ENCODE data around the gene ACAN.

ACAN gene

DNA sequence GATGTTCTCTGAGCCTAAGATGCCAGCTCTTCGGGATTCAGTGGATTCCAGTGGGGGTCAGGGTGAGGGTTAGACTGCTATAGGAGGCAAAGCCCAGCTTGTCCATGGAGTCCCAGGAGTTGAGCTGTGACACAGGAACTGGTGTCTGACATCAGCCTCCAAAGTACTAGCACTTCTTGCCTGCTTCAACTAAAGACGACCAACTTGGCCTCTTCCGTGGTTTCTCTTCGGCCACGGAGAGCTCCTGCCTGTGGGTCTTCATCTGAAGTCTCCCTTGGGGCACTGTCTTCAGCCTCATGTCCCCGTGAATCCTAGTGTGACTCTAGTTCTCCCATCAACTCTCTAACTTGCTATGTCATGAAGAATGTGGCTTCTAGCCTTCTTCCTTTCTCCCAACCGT is 12.8 kb upstream of the ACAN start:
- H3K9me3 Mint-ChIP-seq, result peaks cover 3% of the 10 kb centered on the region
- no peaks in the 10 kb centered on the region for H3K4me1 Mint-ChIP-seq
- no peak overlapping the region for H3K27ac Mint-ChIP-seq
- peaks cover 20% of the 10 kb centered on the region for H3K27me3 Mint-ChIP-seq
- H3K36me3 Mint-ChIP-seq, result no peaks in the 10 kb centered on the region
- DNase-seq (ENCODE audit: low spot score in 2 of 2) (no peak), ATAC-seq (ENCODE audit: low read depth) (no peak)
- no peak overlapping the region for H3K4me3 Mint-ChIP-seq

DNA sequence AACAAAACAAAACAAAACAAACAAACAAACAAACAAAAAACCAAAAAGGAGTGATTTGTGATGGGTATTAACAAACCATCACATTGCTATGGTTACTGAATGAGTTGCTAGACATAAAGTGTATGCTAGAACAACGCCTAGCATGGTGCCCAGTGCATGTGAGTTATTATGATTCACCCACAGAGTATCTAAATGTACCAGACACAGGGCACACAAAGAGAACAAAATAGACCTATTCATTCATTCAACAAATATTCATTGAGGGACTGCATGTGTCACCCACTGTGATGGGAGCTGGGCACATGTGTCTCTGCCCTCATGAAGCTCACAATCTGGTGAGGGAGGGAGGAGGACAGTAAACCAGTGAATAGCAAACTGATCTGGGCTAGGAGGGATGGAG is 11.6 kb upstream of the ACAN start:
- peaks cover 3% of the 10 kb centered on the region for H3K9me3 Mint-ChIP-seq
- H3K27ac Mint-ChIP-seq, result no peak overlapping the region
- no peaks in the 10 kb centered on the region for H3K4me1 Mint-ChIP-seq
- DNase-seq (ENCODE audit: low spot score in 2 of 2), result no peak
- peaks cover 27% of the 10 kb centered on the region for H3K27me3 Mint-ChIP-seq
- H3K4me3 Mint-ChIP-seq, result no peak overlapping the region
- H3K36me3 Mint-ChIP-seq, result no peaks in the 10 kb centered on the region
- no peak for ATAC-seq (ENCODE audit: low read depth)

DNA sequence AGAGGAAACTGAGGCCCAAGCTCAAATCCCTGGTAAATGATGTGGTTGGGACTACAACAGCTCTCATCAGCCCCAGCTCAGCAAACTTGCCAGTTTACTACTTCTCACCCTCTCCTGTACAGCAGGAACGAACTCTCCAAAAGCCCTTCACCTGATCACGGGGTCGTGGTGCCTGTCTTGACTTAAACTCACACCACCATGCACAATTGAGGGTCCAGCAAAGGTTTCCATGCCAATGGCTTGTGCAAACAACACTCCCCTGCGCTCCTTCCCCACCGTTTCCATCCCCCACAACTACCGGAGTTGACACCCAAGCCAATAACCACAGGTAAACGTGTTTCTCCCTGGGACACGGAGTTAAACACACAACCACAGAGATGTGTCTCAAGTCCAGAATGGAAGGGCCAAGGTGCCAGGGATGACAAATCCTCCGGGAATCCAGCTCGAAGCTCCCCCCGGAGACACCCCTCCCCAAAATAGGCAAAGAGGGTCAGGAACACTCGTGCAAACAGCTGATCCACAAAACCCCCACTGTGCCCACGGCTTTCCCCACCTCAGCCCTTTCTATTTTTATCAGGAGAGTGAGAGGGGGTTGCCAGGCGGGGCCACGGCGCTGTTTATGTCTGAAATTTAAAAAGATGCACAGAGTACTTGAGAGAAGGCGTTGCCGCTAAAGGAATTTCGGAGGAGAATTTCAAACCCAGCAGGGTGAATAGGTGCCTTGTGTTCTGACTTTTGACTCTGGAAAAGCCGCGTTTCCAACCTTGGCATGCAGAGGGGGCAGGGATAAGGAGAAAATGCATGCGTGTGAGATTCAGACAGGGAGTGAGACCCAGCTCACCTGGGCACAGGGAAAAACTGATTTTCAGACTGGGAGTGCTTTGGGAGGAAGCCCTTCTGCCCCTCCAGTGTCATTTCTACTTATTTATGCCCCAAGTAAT is 10.6 kb upstream of the ACAN start:
- Mint-ChIP-seq H3K4me1 (no peaks in the 10 kb centered on the region), H3K27me3 (peaks cover 28% of the 10 kb centered on the region), H3K36me3 (no peaks in the 10 kb centered on the region), H3K4me3 (no peak overlapping the region), H3K9me3 (no peaks in the 10 kb centered on the region), H3K27ac (no peak overlapping the region)
- ATAC-seq (ENCODE audit: low read depth), result no peak
- no peak for DNase-seq (ENCODE audit: low spot score in 2 of 2)

DNA sequence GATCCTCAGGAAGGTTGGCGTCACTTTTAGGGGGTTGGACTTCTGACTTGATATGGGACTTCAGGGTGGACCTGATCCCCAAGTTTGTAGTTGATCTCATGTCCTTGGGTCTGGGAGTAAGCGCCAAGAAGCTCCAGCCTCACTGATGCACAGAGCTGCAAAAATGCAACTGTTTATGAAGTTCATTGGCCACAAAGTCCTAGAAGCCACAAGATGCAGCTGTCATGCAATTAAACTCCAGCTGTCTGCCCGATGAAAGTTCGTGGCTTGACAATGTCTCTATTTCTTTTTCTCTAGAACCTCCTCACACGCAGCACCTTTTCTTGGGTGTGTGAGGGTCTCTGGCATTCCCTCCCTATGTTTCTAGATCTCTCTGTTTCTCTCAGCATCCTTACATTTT is 9.2 kb upstream of the ACAN start:
- H3K27me3 Mint-ChIP-seq, result peaks cover 30% of the 10 kb centered on the region
- H3K27ac Mint-ChIP-seq, result no peak overlapping the region

DNA sequence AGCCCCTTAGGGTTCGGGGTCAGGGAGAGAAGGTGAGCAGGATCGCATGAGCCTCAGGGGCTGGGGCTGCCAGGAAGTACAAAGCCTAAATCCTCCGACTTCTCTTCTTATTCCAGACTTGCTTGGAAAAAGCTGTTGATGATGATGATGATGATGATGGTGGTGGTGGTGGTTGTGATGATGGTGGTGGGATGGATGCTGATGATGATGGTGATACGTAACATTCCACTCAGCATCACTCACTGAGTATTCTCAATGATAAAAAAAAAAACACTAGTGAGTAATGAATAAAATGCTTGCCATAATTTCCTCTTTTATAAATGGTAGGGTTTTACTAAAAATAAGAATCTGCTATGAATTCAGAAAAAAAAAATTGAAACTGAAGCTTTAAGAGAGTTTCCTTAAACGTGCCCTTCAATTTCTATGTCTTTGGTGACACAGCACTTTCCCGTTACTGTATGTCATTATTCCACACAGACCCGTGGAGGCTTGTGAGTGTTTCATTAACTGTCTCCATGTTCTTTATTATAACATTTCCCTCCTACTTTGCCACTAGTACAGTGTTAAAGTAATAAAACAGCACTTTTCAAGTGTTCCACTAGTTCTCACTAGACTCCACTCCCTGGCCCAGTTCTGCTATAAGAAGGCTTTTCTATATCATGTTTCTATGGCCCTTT is 5.4 kb upstream of the ACAN start:
- no peak for DNase-seq (ENCODE audit: low spot score in 2 of 2)
- Mint-ChIP-seq H3K27ac (no peak overlapping the region), H3K4me3 (no peak overlapping the region), H3K27me3 (peaks cover 26% of the 10 kb centered on the region), H3K4me1 (peaks cover 3% of the 10 kb centered on the region), H3K36me3 (no peaks in the 10 kb centered on the region), H3K9me3 (no peaks in the 10 kb centered on the region)
- no peak for ATAC-seq (ENCODE audit: low read depth)

More for the DNA sequence above, 9.2 kb upstream of the ACAN start:
- Mint-ChIP-seq H3K36me3 (no peaks in the 10 kb centered on the region), H3K4me3 (no peak overlapping the region), H3K9me3 (no peaks in the 10 kb centered on the region), H3K4me1 (no peaks in the 10 kb centered on the region)
- no peak for ATAC-seq (ENCODE audit: low read depth)
- no peak for DNase-seq (ENCODE audit: low spot score in 2 of 2)

DNA sequence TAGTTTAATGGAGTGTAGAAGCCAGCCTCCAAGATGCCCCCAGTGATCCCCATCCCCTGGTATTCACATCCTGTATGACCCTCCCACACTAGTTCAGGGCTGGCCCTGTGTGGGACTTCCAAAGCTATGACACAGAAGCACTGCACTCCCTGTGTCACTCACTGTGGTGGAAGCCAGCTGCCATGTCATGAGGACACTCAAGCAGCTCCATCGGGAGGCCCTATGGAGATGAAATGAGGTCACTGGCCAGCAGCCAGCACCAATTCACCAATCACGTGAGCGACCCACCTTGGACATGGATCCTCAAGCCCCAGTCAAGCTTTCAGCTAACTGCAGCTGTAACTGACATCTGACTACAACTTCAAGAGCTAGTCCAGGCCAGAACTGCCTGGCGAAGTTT is 3.9 kb upstream of the ACAN start:
- Mint-ChIP-seq H3K27me3 (peaks cover 27% of the 10 kb centered on the region), H3K4me1 (peaks cover 3% of the 10 kb centered on the region), H3K9me3 (no peaks in the 10 kb centered on the region), H3K4me3 (no peak overlapping the region), H3K36me3 (no peaks in the 10 kb centered on the region), H3K27ac (no peak overlapping the region)
- DNase-seq (ENCODE audit: low spot score in 2 of 2) (no peak), ATAC-seq (ENCODE audit: low read depth) (no peak)

DNA sequence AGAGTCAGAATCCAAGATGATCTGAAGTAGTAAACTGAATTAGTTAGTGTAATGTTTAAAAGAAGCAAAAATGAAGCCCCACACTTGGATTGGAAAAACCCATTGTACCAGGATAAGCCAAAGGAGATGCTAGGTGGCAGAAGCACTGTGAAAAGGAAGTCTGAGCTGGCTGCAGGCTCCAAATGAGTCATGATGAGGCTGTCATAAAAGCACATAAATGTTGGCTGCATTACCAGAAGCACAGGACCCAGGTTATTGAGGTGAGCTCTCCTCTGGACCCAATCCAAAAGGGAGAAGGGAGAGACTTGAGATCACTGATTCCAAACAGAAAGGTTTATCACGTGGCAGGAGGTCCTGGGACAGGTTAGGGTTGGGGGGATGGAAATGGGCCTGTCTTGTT is 3.2 kb upstream of the ACAN start:
- Mint-ChIP-seq H3K9me3 (no peaks in the 10 kb centered on the region), H3K4me3 (no peak overlapping the region), H3K4me1 (peaks cover 4% of the 10 kb centered on the region), H3K27me3 (peaks cover 24% of the 10 kb centered on the region), H3K27ac (no peak overlapping the region), H3K36me3 (no peaks in the 10 kb centered on the region)
- DNase-seq (ENCODE audit: low spot score in 2 of 2) (no peak), ATAC-seq (ENCODE audit: low read depth) (no peak)

DNA sequence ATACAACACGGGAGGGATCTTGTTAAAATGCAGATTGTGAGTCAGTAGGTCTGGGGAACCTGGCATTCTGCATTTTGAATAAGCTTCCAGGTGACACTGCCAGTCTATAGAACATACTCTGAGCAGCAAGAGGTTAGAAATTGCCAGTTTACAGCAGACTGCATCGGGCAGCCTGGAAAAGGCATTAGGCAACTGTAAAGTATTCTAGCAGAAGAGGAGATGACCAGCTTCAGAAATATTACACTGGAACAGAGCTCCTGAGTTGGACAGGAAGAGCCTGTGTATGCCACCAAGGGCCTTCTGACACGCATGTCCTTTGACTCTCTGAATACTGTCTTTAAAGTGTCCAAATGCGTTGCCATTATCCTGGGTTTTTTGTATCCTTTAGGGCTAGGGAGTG is 2.5 kb upstream of the ACAN start:
- Mint-ChIP-seq H3K27ac (no peak overlapping the region), H3K36me3 (no peaks in the 10 kb centered on the region), H3K4me3 (no peak overlapping the region), H3K27me3 (peaks cover 26% of the 10 kb centered on the region), H3K9me3 (no peaks in the 10 kb centered on the region), H3K4me1 (peaks cover 7% of the 10 kb centered on the region)
- ATAC-seq (ENCODE audit: low read depth), result no peak
- no peak for DNase-seq (ENCODE audit: low spot score in 2 of 2)

DNA sequence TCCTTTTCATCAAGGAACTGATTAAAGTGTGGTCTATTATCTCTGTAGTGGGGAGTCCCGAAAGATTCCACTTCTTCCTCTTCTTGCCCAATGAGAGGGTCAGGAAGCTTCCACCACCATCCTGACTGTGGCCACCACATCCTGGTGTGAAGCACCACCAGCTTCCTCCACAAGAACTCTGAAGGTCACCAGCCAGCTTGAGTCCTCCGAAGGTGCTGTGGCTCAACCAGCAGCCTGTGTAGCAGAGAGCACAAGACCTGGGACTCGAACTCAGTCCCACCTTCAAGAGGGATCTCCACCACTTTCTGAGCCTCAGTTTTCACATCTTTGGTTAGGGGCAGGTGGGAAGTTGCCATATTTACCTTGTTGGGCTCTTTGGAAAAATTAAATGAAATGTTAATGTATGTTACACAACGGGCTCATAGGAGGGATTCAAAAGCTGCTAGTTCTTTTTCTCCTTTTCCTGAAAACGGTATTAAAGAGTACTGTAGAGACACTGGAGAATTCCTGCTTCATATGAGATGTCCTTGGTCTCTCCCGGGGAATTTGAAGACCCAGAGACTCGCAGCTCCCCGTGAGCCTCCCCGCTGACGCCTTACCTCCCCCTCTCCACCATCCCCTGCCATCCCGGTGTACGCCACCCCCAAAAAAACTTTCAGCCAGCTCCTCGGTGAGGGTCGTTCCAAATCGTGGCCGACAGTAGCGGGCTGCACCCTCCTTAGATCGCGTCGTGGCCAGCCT is 816 bp upstream of the ACAN start:
- Mint-ChIP-seq H3K4me3 (peak overlapping the region; percentile 70), H3K27me3 (peaks cover 20% of the 10 kb centered on the region)
- no peak for ATAC-seq (ENCODE audit: low read depth)

DNA sequence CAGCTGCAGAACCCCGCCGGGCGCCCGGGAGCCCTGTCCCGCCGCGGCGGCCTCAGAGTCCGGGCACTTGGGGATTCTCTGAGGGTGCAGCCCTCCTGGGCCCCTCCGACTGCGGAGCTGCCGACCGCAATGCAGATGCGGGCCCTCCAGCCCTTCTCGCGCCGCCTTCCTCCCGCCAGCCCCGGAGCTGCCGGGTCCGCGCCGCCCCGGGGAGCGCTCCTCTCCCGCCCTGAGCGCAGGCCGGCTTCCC is 320 bp upstream of the ACAN start:
- Mint-ChIP-seq H3K4me3 (no peak overlapping the region), H3K27me3 (peaks cover 19% of the 10 kb centered on the region), H3K36me3 (no peaks in the 10 kb centered on the region)

More for the DNA sequence above, 816 bp upstream of the ACAN start:
- peaks cover 7% of the 10 kb centered on the region for H3K4me1 Mint-ChIP-seq
- H3K36me3 Mint-ChIP-seq, result no peaks in the 10 kb centered on the region
- H3K9me3 Mint-ChIP-seq, result no peaks in the 10 kb centered on the region
- H3K27ac Mint-ChIP-seq, result no peak overlapping the region
- DNase-seq (ENCODE audit: low spot score in 2 of 2), result no peak

DNA sequence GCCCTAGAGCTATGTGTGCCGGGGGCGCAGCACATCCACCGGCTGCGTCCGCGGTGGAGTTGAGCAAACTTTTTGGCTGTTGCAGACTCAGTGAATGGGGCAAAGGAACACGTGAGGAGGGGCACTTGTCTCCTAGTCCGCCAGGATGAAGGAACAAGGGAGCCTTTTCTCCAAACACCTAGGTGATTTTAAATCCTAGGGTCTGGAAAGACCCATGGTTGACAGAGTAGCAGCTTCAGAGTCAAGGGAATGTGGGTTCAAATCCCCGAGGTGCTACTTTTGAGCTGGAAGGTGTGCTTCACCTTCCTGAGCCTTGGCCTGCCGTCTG is 648 bp downstream of the ACAN start:
- Mint-ChIP-seq H3K4me1 (peaks cover 7% of the 10 kb centered on the region), H3K27me3 (peaks cover 17% of the 10 kb centered on the region), H3K9me3 (no peaks in the 10 kb centered on the region), H3K4me3 (no peak overlapping the region), H3K36me3 (no peaks in the 10 kb centered on the region), H3K27ac (no peak overlapping the region)
- DNase-seq (ENCODE audit: low spot score in 2 of 2), result no peak
- ATAC-seq (ENCODE audit: low read depth), result no peak

More for the DNA sequence above, 320 bp upstream of the ACAN start:
- no peaks in the 10 kb centered on the region for H3K9me3 Mint-ChIP-seq
- H3K27ac Mint-ChIP-seq, result no peak overlapping the region
- H3K4me1 Mint-ChIP-seq, result peaks cover 7% of the 10 kb centered on the region
- ATAC-seq (ENCODE audit: low read depth) (no peak), DNase-seq (ENCODE audit: low spot score in 2 of 2) (no peak)

DNA sequence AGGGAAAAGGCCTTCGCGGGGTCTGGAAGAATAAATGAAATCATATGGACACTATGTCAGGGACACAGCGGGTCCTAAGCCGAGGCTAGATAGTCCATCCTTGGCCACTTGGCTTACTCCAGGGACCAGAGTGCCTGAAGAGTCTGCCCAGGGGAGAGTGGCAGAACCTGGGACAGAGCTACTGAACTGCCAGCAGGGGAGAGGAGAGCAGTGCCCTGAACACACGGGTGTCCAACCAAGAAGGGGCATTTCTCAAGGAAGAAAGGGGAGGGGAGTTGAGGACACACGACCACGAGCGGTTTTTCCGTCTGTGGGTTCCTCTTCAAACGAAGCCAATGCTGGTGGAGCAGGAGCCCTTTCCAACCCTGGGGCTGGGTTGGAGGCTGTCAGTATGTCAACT is 1.0 kb downstream of the ACAN start:
- Mint-ChIP-seq H3K4me3 (no peak overlapping the region), H3K4me1 (peaks cover 7% of the 10 kb centered on the region), H3K9me3 (no peaks in the 10 kb centered on the region), H3K27ac (no peak overlapping the region), H3K27me3 (peaks cover 17% of the 10 kb centered on the region), H3K36me3 (no peaks in the 10 kb centered on the region)
- DNase-seq (ENCODE audit: low spot score in 2 of 2), result no peak
- no peak for ATAC-seq (ENCODE audit: low read depth)

DNA sequence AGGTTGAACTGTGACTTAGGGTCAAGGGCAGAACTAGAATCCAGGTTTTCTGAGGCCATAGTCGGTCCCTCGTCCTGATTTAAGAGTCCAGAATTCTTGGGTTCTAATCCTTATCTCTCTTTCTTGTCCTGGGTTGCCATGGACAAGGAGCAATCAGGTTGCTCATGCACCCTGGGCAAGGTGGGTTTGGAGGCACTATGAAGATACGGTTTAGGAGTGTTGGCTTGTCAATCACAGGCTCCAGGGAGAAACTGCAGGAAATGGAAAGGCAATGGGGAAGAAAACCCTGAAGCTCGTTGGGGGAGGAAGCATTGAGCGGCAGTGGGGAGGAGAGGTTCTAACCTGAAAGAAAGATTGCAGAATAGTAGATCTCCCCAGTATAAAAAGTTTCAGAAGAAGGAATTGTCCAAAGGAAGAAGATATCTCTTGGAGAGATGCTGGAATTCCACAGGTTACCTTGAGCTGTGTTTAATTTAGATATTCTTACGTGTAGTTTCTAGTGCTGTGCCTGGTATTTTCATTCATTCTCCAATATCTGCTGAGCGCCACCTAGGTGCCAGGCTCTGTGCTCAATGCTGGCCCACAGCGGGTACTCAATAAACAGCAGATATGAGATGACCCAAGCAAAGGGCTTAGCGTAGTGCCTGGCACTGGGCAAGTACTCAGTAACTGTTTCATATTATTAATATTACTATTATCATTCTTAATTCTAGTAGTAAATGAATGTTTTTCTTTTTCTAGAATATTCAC is 2.0 kb downstream of the ACAN start:
- DNase-seq (ENCODE audit: low spot score in 2 of 2) (no peak), ATAC-seq (ENCODE audit: low read depth) (peak; percentile 39)
- Mint-ChIP-seq H3K4me1 (peaks cover 7% of the 10 kb centered on the region), H3K27ac (no peak overlapping the region), H3K9me3 (no peaks in the 10 kb centered on the region), H3K36me3 (no peaks in the 10 kb centered on the region), H3K4me3 (no peak overlapping the region), H3K27me3 (peaks cover 15% of the 10 kb centered on the region)

DNA sequence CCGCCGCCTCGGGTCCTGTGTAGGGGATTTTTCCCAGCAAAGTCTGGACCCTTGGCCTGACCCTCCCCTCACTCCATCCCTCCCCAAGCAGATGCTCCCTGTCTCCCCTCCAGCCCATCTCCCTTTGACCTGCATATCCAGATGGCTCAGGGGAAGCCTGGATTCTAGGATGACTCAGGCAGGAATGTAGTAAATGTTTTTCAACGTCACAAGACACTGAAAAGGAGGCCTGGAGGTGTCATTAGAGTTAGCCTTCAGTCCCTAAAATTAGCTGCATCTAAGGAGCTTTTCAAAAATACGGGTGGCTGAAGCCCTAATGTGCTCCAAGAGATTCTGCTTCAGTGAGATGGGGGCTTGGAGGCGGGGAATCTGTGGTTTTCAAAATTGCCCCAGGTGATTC is 7.2 kb downstream of the ACAN start:
- H3K4me3 Mint-ChIP-seq, result no peak overlapping the region
- H3K9me3 Mint-ChIP-seq, result no peaks in the 10 kb centered on the region
- ATAC-seq (ENCODE audit: low read depth), result no peak
- peaks cover 22% of the 10 kb centered on the region for H3K27me3 Mint-ChIP-seq
- peaks cover 15% of the 10 kb centered on the region for H3K4me1 Mint-ChIP-seq
- no peak overlapping the region for H3K27ac Mint-ChIP-seq
- no peaks in the 10 kb centered on the region for H3K36me3 Mint-ChIP-seq
- DNase-seq (ENCODE audit: low spot score in 2 of 2), result no peak

Data from memory B cell (primary cell).